HG02973 (cell line): ENCODE data around the gene SYT1.
A peak's percentile ranks its signal among the peaks of the same experiment; 100 is the strongest.

Experiments used
- ATAC-seq: cut with Tn5 transposase; IDR thresholded peaks from one replicate; pipeline ENCODE4 v1.9.1; 2021; ENCODE audit warnings: moderate library complexity; ENCODE audit not compliant: unreplicated experiment

SYT1 gene

DNA sequence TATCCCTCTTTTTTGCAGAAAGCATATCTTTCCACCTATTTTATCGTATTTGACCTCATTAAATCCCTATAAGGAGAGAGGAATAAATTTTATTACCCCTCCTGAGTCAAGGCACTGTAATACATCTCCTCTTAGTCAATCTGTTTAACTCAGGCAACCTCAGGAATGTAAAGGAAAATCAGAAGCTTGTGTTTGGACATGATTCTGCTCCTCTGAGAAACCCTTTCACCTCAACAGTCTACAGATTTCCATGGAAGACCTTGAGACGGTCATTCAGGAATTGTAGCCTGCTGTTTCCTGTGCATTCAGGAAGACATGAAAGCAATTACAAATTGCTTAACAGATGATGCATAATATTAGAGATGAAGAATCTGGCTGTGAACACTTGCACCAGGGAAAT lies 465.4 kb downstream of the SYT1 start:
- ATAC-seq = no peak

DNA sequence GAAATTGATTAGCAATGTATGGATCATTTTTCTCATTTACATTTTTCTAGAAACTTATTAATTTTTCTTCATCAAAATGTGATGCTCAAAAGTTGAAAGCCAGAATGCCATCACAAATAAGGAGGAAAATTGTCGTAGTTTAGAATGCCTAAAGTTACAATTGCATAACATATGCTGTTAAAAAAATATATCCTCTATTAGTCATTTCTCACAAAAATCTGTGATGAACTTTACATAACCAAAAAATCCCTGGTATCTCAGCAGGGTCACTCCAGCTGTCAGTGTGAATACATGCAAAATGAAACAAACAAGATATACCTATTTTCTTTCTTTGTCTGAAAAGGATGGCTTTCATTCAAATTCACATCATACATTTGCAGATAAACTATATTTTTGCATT lies 467.3 kb downstream of the SYT1 start:
- no peak for ATAC-seq

DNA sequence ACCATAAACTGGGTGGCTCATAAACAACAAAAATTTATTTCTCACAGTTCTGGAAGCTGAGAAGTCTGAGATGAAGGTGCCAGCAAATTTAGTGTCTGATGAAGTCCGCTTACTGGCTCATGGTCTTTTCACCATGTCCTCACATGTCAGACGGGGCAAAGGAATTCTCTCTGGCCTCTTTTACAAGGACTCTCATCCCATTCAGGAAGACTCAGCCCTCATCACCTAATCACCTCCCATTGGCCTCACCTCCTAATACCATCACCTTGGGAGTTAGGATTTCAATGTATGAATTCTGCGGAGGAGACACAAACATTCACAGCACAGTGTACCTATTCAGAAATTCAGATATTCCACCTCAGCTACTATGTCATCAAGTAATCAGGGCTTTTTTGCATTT lies 468.6 kb downstream of the SYT1 start:
- ATAC-seq = no peak

DNA sequence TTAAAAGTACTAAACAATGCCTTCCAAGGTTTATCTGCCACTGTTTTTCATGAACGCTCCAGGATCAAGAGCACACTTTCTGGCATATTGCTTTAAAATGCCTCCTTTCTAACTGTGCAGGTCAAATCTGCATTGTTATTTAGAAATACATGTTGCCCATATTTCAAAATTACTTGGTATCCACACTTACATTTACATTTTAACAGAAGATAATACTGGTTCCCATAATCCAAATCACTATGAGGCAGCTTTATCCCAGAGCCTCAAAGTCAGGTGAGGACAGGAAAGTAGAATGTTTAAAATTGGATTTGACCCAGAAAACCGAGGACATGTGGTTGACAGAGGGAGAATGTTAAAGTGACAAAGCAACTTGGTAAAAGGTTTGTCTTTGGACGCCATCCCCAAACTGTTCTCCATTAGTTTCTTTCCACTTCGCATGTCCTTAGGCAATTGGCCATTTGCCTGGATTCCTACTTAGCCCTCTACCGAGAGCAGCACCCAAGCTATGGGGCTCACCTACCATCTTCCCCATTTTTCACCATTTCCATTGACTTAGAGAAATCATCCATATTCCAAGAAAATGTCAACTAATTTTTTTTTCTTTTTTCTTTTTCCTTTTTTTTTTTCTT lies 473.2 kb downstream of the SYT1 start:
- ATAC-seq = no peak

DNA sequence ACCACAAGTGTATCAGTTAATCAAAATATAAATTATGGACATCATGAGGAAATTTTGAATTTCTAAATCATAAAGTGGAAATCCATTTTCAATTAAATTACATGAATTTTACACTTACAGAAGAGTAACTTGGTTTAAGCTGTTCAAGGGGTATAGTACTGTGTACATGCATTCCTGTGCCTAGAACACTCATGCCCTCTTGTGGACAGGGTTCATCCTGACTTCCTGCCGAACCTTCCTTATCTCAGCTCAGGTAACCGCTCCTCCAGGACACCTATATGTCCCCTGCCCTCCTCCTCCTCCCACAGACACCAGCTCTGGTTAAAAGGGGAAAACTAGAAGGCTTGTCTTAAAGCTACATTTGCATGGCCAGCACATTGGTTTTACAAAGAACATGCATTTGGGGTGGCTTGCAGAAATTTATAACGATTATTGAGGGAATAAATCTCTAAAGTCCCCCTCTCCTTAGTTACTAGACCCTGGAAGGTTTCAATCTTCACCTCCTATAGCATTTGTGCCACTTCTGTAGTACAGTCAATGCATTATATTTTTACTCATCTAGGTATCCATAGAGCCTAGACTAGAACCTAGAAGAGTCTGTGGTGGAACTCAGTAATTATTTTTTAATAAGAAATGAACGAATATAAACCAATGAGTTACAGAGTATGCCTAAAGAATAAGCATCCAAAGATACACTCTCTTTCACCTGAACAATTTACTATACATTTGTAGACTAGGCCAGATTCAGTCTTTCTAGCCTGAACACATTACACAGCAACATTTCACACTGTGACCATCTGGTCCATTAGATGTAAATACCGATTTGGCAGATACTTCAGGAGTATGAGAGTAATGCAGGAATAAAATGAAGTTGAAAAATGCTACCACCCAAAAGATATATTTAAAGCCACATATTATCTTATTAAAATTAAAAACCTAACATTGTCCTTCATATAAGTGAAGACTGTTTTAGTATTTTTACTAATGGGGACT lies 480.6 kb downstream of the SYT1 start:
- ATAC-seq = peak; percentile 75

DNA sequence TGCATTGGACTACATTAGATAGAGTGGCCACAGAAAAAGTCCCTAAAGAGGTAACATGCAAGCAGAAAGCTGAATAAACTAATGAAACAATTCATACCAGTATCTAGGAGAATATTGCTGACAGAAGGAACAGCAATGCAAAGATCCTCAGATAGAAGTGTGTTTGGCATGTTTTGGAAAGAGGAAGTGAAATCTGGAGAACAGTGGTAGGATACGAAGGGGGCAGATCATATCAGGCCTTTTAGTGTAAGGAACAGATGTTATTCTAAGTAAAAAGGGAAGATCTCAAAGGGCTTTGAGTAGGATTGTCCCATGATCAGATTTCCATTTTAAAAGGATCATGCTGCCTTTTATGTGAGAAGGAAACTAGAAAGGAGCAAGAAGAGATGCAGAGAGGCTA lies 483.3 kb downstream of the SYT1 start:
- no peak for ATAC-seq

DNA sequence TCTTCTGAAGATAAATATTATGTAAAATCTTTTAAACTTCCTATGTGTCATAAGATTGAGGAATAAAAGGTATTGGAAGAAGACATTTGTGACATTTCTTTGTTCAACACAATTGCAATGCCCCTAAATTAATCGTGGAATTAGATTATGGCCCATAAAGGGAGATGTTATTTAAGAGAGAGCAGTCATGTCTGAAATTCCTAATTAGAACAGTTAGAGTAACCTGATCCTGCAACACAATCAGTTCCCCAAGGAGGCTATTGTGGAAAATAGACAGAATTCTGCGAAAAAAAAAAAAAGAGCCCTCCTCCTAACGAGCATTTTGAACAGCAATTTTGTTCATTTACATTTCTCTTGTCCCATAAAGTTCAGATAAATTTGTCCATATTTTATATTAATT lies 486.7 kb downstream of the SYT1 start:
- ATAC-seq = no peak

DNA sequence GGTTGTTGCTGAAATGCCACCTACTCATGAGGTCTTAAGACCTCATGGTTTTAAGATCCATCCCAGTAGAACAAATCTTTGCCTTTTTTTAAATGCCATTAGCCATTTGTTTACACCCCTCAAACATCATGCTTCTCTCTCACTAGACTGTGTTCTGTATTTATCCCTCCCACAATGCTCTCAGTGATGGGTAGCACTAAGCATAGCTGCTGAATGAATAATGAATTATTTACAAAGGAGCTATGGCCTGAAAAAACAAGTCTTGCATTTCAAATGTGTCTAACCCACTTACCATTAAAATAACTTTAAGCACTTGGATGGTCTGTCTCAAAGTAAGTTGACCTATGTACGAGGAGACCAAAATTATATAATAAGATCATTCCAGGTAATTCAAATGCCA lies 491.6 kb downstream of the SYT1 start:
- no peak for ATAC-seq

DNA sequence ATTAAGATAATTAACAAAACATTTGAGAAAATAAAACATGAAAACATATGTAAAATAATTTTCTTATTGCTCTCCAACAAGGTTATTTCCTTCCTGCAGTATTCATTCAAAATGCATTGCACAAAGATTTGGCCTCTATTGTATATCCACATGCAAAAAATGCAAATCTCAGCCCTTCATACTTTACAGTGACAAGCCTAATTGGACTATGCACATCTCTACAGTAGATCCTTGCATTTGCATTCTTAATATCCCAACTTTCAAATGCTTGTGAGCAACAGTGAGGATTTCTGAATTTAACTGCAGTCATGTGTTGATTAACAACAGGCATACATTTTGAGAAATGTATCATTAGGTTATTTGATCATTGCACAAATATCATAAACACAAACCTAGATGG lies 492.5 kb downstream of the SYT1 start:
- no peak for ATAC-seq

DNA sequence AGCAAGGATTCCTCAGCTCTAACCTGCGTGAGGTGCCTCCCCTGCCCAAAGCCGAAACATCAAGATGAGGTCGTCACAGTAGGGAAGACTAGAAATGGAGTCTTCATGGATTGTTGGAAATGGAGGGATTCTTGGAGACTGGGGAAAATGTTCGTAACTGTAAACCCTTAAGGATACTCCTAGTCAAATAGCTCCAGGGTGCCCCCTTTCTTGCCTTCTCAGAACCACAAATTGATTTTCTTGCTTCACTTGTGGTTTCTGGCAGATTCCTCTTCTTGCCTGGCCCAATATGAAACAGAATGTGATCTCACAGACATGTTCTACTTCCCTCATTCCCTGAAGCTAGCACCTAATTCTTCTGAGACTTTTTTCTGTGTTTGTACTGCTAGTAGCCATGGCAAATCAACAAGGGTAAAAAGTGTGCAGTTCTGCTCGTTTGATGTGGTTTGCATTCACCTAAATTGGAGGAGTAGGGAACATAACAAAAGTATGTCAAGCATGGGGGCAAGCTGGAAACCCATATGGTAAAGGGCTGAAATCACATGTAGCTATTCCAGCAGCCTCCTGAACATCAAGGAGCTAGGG lies 494.2 kb downstream of the SYT1 start:
- no peak for ATAC-seq

DNA sequence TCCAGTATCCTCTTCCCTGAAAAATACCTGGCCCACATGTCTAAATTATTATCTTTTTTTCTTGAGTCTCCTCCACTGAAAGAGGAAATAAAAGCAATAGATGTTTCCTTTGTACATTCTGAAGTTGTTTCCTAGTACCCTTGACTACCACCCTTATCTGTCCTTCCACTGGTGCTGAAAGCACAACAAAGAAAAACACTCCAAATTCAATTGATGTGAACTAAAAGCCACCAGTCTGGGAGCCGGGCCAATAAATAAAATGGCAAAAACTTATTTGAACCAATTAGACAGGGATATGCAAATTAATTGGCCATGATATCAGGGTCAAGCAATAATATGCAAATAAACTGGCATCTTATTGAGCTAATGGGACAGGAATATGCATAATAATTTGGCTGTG lies 495.7 kb downstream of the SYT1 start:
- no peak for ATAC-seq

DNA sequence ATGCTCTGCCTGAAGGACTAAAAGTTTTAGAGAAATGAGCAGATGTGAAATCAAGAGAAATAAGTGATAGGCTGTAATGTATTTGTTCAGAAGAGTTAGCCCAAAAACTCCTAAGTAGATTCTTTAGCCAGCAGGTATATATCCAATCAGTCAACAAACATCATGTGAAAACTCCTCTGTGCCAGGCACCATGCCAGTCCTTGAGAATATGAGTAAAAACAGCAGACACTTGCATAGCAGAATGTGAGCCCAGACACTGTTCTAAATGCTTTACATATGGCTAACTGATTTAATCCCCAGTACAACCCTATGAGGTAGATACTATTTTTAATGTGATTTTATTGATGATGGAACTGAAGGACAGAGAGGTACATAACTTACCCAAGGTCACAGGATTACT lies 496.4 kb downstream of the SYT1 start:
- ATAC-seq = no peak

DNA sequence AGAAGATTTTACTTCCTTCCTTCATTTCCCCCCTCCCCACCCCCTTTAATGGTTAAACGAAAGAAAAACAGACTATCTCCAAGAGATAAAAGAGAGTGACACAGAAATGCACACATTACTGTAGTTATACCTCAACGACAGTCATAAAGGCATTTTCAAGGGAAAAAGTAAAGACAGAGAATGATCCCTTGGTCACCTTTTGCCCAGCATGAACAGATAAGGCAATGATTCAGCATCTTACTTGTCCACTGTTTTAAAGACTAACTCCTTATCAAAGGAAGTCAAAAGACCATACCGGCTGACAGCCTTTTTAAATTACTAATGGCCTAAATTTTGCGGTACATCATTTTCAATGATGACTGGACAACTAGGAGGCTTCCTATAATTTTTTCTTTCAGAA lies 499.6 kb downstream of the SYT1 start:
- no peak for ATAC-seq

DNA sequence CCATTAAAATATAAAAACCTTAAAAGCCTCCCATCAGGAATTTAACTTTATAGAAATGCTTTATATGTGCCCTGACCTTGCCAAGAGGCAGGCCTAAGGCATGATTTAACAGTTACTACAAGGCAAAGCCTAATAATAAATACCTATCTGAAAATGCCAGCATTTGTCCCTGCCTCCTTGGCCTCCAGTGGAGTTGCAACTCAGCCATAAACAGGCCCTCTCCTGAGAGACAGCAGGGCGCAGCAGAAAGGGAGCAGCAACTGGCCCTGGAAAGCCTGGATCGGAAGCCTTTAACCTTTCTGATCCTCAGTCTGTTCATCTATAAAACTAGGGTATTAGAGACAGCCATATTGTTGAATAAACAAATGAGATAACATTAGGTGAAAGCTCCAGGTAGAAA lies 501.8 kb downstream of the SYT1 start:
- ATAC-seq = no peak

DNA sequence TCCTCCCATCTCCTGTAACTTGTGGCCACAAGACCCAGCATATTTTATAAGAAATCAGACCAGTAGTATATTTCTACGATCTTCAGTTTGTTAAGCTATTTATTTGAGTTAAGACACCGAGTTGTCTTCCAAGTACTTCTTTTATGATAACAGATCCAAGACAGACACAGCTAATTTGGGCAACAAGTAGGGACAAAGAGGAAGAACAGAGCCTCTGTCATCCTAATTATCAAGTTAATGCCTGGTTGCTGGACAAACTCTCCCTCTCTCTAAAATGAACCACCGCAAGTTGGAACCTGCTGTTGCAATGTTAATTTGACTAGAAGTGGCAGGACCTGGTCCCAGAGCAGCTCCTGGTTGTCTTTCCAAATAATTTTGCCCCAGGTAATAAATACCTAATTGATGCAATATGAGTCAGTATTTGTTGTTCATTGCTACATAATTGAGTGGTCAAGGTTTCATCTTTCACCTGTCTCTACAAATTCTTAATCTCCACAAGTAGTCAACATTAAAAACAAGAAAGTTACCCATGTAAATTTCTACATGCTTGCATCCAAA lies 502.5 kb downstream of the SYT1 start:
- no peak for ATAC-seq

DNA sequence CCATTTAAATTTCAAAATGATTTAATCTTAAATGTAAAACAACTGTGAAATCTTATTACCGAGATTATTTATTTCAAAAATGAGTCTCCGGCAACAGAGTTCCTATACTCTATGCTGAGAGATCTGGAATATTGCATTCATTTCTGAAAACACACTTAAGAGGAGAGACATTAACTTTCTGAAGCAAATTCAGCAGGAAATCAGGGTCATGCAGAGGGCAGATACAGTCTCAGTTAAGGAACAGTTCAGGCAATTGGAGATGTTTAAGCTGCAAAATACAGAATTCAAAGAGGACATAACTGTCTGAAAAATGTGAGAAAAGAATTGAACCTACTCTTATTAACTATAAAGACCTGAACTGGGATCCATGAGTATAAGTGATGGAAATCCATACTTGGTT lies 505.4 kb downstream of the SYT1 start:
- no peak for ATAC-seq

DNA sequence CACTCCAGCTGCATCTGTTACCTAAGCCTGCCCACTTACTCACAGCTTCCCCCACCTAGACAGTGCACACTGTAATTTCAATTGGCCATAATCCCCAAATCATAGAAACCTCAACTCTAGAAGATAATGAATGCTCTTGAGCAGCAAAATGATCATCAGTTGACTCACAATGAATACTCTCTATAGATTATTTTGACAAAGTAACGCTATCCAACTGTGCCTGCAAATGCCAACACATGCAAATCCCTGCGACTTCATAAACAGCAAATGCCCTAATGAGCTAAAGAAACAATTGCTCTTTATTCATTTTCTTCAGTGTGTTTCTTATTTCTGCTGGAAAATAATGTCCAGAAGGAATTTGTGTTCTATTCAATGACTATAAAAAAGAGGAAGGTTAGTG lies 506.7 kb downstream of the SYT1 start:
- no peak for ATAC-seq

DNA sequence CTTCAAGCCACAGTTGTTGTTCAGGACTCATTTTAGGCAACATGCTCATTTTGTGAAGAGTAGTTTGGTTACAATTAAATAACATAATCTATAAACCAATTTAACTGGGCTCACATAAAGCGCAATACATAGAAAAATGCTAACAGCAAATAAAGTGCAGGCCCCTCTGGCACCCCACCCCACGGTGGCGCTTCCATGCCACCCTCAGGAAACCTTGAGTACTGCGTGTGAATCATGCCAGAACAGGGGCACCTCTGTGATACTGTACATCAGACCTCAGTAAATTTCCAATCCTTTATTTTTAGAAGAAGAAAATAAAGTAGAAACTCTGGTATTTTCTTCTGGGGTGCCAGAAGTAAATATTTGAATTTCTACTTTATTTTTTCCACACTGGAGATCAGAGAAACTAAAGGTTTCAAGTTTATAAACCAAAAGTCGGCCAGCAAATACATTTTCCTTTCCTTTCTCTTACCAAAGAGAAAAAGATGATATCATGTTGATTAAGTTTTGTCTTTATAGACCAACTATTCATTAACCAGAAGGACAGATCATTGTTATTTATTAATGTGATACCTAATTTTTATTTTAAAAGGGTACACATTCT lies 509.4 kb downstream of the SYT1 start:
- ATAC-seq = peak; percentile 81

DNA sequence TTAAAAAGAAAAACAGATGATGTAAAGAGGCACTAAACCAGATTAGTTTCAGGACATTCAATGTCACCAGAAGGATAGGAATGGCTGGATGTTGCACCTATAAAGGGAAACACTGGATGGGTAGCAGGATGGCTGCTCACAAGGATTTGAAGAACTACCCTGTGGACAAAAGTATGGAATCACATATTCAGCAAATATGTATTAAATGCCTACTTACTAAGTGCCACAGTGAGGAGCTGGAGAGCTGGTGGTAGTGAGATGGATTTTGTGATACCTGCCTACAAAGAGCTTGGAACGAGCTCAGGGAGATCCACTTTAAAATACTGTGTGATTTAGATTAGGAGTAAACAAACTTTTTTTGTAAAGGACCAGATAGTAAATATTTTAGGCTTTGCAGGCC lies 510.0 kb downstream of the SYT1 start:
- ATAC-seq = no peak

DNA sequence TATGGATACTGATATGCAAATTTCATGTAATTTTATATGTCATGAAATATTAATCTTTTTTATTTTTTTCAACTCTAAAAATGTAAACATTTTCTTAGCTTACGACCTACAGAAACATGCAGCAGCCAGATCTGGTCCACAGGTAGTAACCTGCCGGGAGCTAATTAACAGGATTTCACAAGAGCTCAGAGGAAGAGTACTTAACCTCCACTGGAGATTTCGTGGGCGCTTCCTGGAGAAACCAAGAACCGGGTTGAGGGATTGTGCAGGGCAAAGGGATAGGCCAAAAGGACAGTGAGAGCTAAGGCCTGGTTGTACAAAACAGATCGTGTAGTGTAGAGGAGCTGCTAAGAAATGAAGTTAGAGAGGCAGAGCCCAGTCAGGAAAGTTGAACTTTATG lies 510.5 kb downstream of the SYT1 start:
- ATAC-seq = no peak

DNA sequence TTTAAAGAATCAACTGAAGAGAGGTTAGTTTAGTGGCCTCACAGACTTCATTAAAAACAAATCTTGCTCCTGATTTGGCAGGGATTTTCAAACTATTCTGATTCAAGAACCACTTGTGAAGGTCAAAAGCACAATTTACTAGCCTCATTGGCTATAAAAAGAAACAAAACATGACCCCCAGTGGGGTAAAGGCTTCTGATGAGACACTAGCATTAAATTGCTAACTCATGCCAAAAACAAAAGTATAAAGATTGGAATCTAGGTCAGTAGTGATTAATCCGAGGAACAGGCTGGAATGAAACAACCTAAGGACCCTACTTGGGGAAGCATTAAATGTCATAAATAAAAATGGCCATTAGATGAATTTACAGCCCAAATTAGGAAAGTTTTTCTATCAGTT lies 513.9 kb downstream of the SYT1 start:
- ATAC-seq = no peak
